ENCODE measurements around the gene GFRA4. TPM values are rescaled to one million over a fixed set of nuclear protein-coding genes. Genes with fewer than 3 reads are reported as not detected.

Gene GFRA4
- polyA plus RNA-seq, 5 donors = not detected

DNA sequence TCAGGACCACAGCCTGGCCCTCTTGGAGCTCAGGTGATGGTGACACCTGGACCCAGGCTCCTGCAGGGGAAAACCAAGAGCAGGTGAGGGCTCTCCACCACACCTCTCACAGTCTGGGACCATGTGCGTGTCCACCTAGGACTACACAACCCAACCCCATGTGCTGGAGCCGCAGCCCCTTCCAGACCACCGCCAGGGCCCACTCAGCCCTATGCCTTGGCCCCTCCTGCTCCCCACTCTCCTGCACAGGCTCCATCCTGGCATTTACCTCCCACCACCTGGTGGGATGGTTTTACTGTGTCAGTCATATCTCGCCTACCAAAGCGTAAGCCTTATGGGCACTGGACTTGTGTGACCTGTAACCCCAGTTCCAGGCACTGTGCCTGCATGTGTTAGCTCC, 31.7 kb upstream of the GFRA4 start:
- no peak for DNase-seq

- DNase-seq = no peak
These were observed 30.2 kb upstream of the GFRA4 start for GRCh38 chr20:3693376-3693775.

- no peak for DNase-seq
These were observed 29.6 kb upstream of the GFRA4 start for GRCh38 chr20:3692706-3693294.

GRCh38 chr20:3691897-3692296, 28.7 kb upstream of the GFRA4 start:
- no peak for DNase-seq

DNA sequence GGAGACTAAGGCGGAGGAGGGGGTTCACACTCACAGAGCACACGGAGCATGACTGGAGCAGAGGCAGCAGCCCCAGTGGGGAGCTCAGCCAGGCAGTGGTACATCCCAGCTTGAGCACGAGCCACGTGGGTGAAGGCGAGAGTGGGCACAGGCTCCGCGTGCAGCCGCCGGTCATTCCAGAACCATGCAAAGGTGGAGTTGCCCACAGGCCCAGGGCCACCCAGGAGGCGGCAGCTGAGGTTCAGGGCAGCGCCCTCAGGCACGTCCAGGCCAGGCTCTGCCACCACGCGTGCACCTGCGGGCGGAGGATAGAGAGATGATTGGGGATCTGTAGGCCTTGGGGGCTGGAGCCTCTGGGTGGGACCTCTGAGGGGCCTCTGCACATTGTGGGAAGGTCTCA, 28.1 kb upstream of the GFRA4 start:
- DNase-seq = no peak

- no peak for DNase-seq
These were observed 27.2 kb upstream of the GFRA4 start for GRCh38 chr20:3690413-3690812.

- no peak for DNase-seq
These were observed 26.8 kb upstream of the GFRA4 start for GRCh38 chr20:3689978-3690377.

GRCh38 chr20:3687655-3688054, 24.5 kb upstream of the GFRA4 start:
- no peak for DNase-seq

- DNase-seq = peak; percentile 86 to 87
These were observed 23.7 kb upstream of the GFRA4 start for GRCh38 chr20:3686867-3687321.

DNA sequence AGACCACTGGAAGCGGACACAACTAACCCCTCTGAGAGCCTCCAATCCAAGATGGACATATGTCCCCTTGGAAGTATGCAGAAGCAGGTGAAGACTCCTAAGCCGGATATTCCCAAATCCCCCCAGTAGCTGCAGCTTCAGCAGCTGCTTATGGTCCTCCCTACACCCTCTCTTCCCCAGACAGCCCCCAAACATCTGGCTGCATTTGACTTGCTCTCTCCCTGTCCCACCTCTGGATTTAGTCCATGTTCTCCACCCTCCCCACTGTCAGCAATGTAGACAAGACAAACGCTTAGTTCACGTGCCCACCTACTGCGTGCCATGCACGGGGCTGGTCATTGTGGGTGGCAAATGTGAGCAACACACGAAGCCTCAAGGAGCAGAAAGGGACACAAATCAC, 23.2 kb upstream of the GFRA4 start:
- no peak for DNase-seq

- DNase-seq = no peak
These were observed 22.1 kb upstream of the GFRA4 start for GRCh38 chr20:3685341-3685740.

- DNase-seq = no peak
These were observed 19.0 kb upstream of the GFRA4 start, which contains the start of gene ADAM33 for GRCh38 chr20:3681931-3682781. Gene ADAM33, minus strand, starts transcription at chr20:3682010. Its CDS starts 6 bp downstream, at chr20:3682004.

- no peak for DNase-seq
These were observed 18.2 kb upstream of the GFRA4 start for GRCh38 chr20:3681352-3681930.

GRCh38 chr20:3680701-3681351, 17.6 kb upstream of the GFRA4 start:
- DNase-seq = no peak

- DNase-seq = no peak
These were observed 16.8 kb upstream of the GFRA4 start for GRCh38 chr20:3679749-3680700.

DNA sequence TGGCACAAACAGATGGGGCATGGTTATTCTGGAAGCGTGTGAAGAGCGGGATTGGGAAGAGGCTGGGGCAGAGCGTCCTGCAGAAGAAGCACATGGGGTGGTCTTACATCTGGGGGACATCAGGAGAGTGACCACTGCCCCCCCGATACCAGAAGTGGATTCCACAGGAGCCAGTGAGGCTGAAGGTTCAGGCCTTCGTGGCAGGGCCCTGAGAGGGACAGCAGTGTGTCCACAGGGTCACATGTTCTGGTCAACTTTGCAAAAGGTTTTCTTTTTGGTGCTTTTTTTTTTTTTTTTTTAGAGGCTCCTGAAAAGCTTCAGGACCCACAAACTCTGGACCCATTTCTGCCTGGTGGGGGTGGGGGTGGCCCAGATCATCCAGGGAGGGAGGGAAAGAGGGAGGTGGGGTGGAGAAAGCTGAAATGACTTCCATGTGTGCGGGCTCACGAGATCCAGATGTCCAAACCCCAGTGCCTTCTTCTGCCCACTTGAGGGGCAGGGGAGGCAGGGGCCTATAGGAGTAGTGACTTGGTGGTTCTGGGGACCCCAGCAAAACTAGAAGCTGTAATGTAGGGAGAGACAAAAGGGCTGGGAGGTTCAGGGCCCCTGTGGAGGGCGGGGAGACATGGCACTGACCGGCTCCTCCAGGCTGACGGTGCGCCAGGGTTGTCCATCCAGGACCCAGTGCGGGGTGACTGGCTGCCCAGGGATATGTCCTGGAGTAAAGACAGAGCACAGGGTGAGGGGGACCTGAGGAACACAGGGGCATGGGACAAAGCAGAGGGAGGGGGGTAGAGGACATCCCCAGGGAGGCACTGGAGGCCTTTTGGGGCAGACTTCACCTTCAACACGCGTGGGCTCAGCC, 15.9 kb upstream of the GFRA4 start:
- no peak for DNase-seq

GRCh38 chr20:3678198-3678597, 15.0 kb upstream of the GFRA4 start:
- DNase-seq = no peak

GRCh38 chr20:3677733-3678132, 14.5 kb upstream of the GFRA4 start:
- DNase-seq = peak; percentile 73 to 76

- DNase-seq = no peak
These were observed 12.0 kb upstream of the GFRA4 start for GRCh38 chr20:3674995-3675900.

All from right lung (tissue), 5 donors.